ENCODE data around the gene EPC2.

GRCh38 chr2:148653437-148653836 is 8.9 kb downstream of the EPC2 start:
- TF ChIP-seq EZH2 (IDR thresholded peaks at IDR 0.05; ENCODE audit: insufficient read depth, poor library complexity, severe bottlenecking) (no peak), EZH2phosphoT487 (IDR thresholded peaks at IDR 0.05; ENCODE audit: insufficient read depth, low read depth) (no peak)

All from GM23248 (cell line).